Fibroblast of lung (primary cell): ENCODE data around the gene CFAP57. TPM values are rescaled to one million over a fixed set of nuclear protein-coding genes. Genes with fewer than 3 reads are reported as not detected.
A peak's percentile ranks its signal among the peaks of the same experiment; 100 is the strongest.

ENCODE experiments used
- DNase-seq, 2 donors: peaks; one replicate each; pipeline versions ENCODE4 v3.0.0 to v3.0.0-alpha.2; 2010; ENCODE audit warnings: low read depth in 2 of 2
- H2AFZ ChIP-seq: 2 replicates; pipeline ENCODE4 v1.5.1; 2012; ENCODE audit warnings: low read length, control low read depth, inconsistent platforms
- H3K27ac ChIP-seq: 2 replicates; pipeline ENCODE4 v1.5.1; 2011; ENCODE audit warnings: low read length, control low read depth; ENCODE audit not compliant: insufficient read depth
- H3K27me3 ChIP-seq: 2 replicates; pipeline ENCODE4 v1.5.1; 2011; ENCODE audit warnings: mild to moderate bottlenecking, low read length; ENCODE audit not compliant: control insufficient read depth, insufficient read depth
- H3K36me3 ChIP-seq: 2 replicates; pipeline ENCODE4 v1.5.1; 2011; ENCODE audit warnings: low read length; ENCODE audit not compliant: control insufficient read depth, insufficient read depth
- H3K4me1 ChIP-seq: 2 replicates; pipeline ENCODE4 v1.5.1; 2011; ENCODE audit warnings: low read length; ENCODE audit not compliant: control insufficient read depth, insufficient read depth; ENCODE audit errors: extremely low read depth
- H3K4me2 ChIP-seq: 2 replicates; pipeline ENCODE4 v1.5.1; 2011; ENCODE audit warnings: low read length, control low read depth; ENCODE audit not compliant: insufficient read depth; ENCODE audit errors: extremely low read depth
- H3K4me3 ChIP-seq, 4 experiments: fragments of 200-600 bp in 1 of 4; sonication (generic) in 1 of 4; replicated peaks in 1 of 4; 2 replicates each; pipeline ENCODE4 v1.5.1; 2011 to 2016; ENCODE audit warnings: low read length in 4 of 4, low read depth in 3 of 4, mild to moderate bottlenecking in 3 of 4, control low read depth in 2 of 4, inconsistent platforms in 1 of 4, mixed read lengths in 1 of 4; ENCODE audit not compliant: insufficient read depth in 1 of 4; ENCODE audit errors: control extremely low read depth in 1 of 4
- H3K79me2 ChIP-seq: 2 replicates; pipeline ENCODE4 v1.5.1; 2012; ENCODE audit warnings: mild to moderate bottlenecking, low read length, inconsistent platforms; ENCODE audit not compliant: control insufficient read depth, insufficient read depth
- H3K9ac ChIP-seq: 2 replicates; pipeline ENCODE4 v1.5.1; 2011; ENCODE audit warnings: mild to moderate bottlenecking, low read length, control low read depth; ENCODE audit not compliant: insufficient read depth
- H3K9me3 ChIP-seq: 2 replicates; pipeline ENCODE4 v1.5.1; 2012; ENCODE audit warnings: low read depth, low read length; ENCODE audit not compliant: control insufficient read depth, insufficient read depth
- H4K20me1 ChIP-seq: 2 replicates; pipeline ENCODE4 v1.5.1; 2011; ENCODE audit warnings: low read length; ENCODE audit not compliant: control insufficient read depth, insufficient read depth; ENCODE audit errors: extremely low read depth
- CTCF ChIP-seq, 2 donors: IDR thresholded peaks in 1 of 2; conservative IDR thresholded peaks in 1 of 2; 1 replicate in 1 of 2; 2 replicates in 1 of 2; pipeline ENCODE4 v1.5.1; 2011 to 2012; ENCODE audit warnings: low read length in 2 of 2, control low read depth in 1 of 2, inconsistent platforms in 1 of 2, low read depth in 1 of 2, mild to moderate bottlenecking in 1 of 2
- EZH2 ChIP-seq: IDR thresholded peaks from 2 replicates; pipeline ENCODE4 v1.5.1; 2012; ENCODE audit warnings: low read length, control low read depth, mild to moderate bottlenecking; ENCODE audit errors: missing control alignments
- polyA plus RNA-seq, 2 donors: library from polyadenylated mRNA; depleted of rRNA in 1 of 2; stranded (reverse) in 1 of 2; unstranded in 1 of 2; fragments of >200 nt; gene quantifications; 2 replicates each; pipeline ENCODE4 v1.2.1, GENCODE V29; 2011 to 2012; ENCODE audit warnings: missing spikeins in 1 of 2
- total RNA-seq: library from RNA; depleted of rRNA; stranded (reverse); fragments of >200 nt; gene quantifications from 2 replicates; pipeline ENCODE4 v1.2.1, GENCODE V29; 2014

CFAP57 gene
- total and polyA plus RNA-seq, 2 donors (not counting 1 experiment from before 2014, with no cell fraction given) = 0.17 to 0.22 TPM

GRCh38 chr1:43172527-43172972 is 420 bp downstream of the CFAP57 start:
- Histone ChIP-seq H3K4me1 (peaks cover 2% of the 10 kb centered on the region), H3K4me2 (peak overlapping the region; percentile 59), H3K27me3 (peaks cover 9% of the 10 kb centered on the region), H3K27ac (peak overlapping the region; percentile 72), H4K20me1 (no peaks in the 10 kb centered on the region), H3K4me3 (peak overlapping the region; percentile 77 to 97 (median 90)), H3K36me3 (peaks cover 12% of the 10 kb centered on the region), H2AFZ (peak overlapping the region; percentile 86), H3K9ac (no peak overlapping the region), H3K79me2 (peaks cover 28% of the 10 kb centered on the region), H3K9me3 (no peaks in the 10 kb centered on the region)
- peak; percentile 83 to 89 for DNase-seq
- TF ChIP-seq EZH2 (no peak), CTCF (conservative IDR thresholded peaks at IDR 0.05 in 1 of 2, IDR thresholded peaks at IDR 0.05 in 1 of 2; ENCODE audit: low read depth in 1 of 2, low read length in 2 of 2) (no peak)

GRCh38 chr1:43174873-43175272 is 2.7 kb downstream of the CFAP57 start:
- Histone ChIP-seq H3K4me1 (peaks cover 2% of the 10 kb centered on the region), H3K9me3 (no peaks in the 10 kb centered on the region), H4K20me1 (no peaks in the 10 kb centered on the region), H3K36me3 (peaks cover 2% of the 10 kb centered on the region), H3K9ac (no peak overlapping the region), H3K4me3 (no peak overlapping the region), H3K79me2 (peaks cover 22% of the 10 kb centered on the region), H3K27me3 (peaks cover 10% of the 10 kb centered on the region), H3K4me2 (no peak overlapping the region), H2AFZ (no peak overlapping the region), H3K27ac (no peak overlapping the region)
- no peak for DNase-seq
- TF ChIP-seq CTCF (conservative IDR thresholded peaks at IDR 0.05 in 1 of 2, IDR thresholded peaks at IDR 0.05 in 1 of 2; ENCODE audit: low read depth in 1 of 2, low read length in 2 of 2) = no peak
- no peak for TF ChIP-seq EZH2

GRCh38 chr1:43177691-43178090 is 5.6 kb downstream of the CFAP57 start:
- Histone ChIP-seq H3K27ac (no peak overlapping the region), H2AFZ (no peak overlapping the region), H3K4me1 (no peaks in the 10 kb centered on the region), H3K4me2 (no peak overlapping the region), H3K27me3 (peaks cover 10% of the 10 kb centered on the region), H4K20me1 (no peaks in the 10 kb centered on the region), H3K79me2 (no peaks in the 10 kb centered on the region), H3K9me3 (no peaks in the 10 kb centered on the region), H3K4me3 (no peak overlapping the region), H3K36me3 (no peaks in the 10 kb centered on the region), H3K9ac (no peak overlapping the region)
- DNase-seq = no peak
- no peak for TF ChIP-seq CTCF (conservative IDR thresholded peaks at IDR 0.05 in 1 of 2, IDR thresholded peaks at IDR 0.05 in 1 of 2; ENCODE audit: low read depth in 1 of 2, low read length in 2 of 2)
- no peak for TF ChIP-seq EZH2
